CD14-positive monocyte (primary cell): ENCODE data around the gene TMEM239. TPM values are rescaled to one million over a fixed set of nuclear protein-coding genes. Genes with fewer than 3 reads are reported as not detected.

ENCODE experiments used
- DNase-seq, 3 donors: peaks; one replicate each; pipeline ENCODE4 v3.0.0-alpha.2; 2011 to 2022
- H2AFZ ChIP-seq: 2 replicates; pipeline ENCODE4 v1.6.0; 2012; ENCODE audit warnings: mild to moderate bottlenecking, low read depth, low read length, inconsistent platforms; ENCODE audit not compliant: insufficient read depth, poor library complexity, severe bottlenecking
- H3K27ac ChIP-seq, 2 donors: 1 replicate in 1 of 2; 2 replicates in 1 of 2; pipeline ENCODE4 v1.5.1; 2012 to 2013; ENCODE audit warnings: low read length in 2 of 2, control low read depth in 1 of 2, inconsistent platforms in 1 of 2, low read depth in 1 of 2, mild to moderate bottlenecking in 1 of 2
- H3K27me3 ChIP-seq, 2 donors: one replicate each; pipeline versions ENCODE4 v1.6.0 to v1.6.1; 2011 to 2013; ENCODE audit warnings: low read length in 2 of 2; ENCODE audit not compliant: control insufficient read depth in 2 of 2, insufficient read depth in 2 of 2
- H3K36me3 ChIP-seq, 2 donors: replicated peaks in 1 of 2; 1 replicate in 1 of 2; 2 replicates in 1 of 2; pipeline versions ENCODE4 v1.5.1 to v1.6.1; 2012 to 2013; ENCODE audit warnings: low read length in 2 of 2, control low read depth in 1 of 2, inconsistent platforms in 1 of 2, mild to moderate bottlenecking in 1 of 2; ENCODE audit not compliant: insufficient read depth in 2 of 2, control insufficient read depth in 1 of 2
- H3K4me1 ChIP-seq, 2 donors: 1 replicate in 1 of 2; 2 replicates in 1 of 2; pipeline versions ENCODE4 v1.5.1 to v1.6.1; 2012 to 2013; ENCODE audit warnings: low read length in 2 of 2, control low read depth in 1 of 2, inconsistent platforms in 1 of 2, mild to moderate bottlenecking in 1 of 2, moderate library complexity in 1 of 2; ENCODE audit not compliant: insufficient read depth in 2 of 2, control insufficient read depth in 1 of 2
- H3K4me2 ChIP-seq: replicated peaks from 2 replicates; pipeline ENCODE3; 2012; ENCODE audit warnings: low read length, moderate library complexity, mild to moderate bottlenecking; ENCODE audit not compliant: poor library complexity, severe bottlenecking; ENCODE audit errors: extremely low read depth
- H3K4me3 ChIP-seq, 3 experiments: fragments of 200-600 bp in 1 of 3; sonication (generic) in 1 of 3; replicated peaks in 1 of 3; 1 replicate in 2 of 3; 2 replicates in 1 of 3; pipeline ENCODE4 v1.5.1; 2011 to 2013; ENCODE audit warnings: low read length in 3 of 3, mild to moderate bottlenecking in 3 of 3, control low read depth in 2 of 3, low read depth in 2 of 3, inconsistent platforms in 1 of 3, moderate library complexity in 1 of 3
- H3K79me2 ChIP-seq: 2 replicates; pipeline ENCODE4 v1.6.0; 2012; ENCODE audit warnings: mild to moderate bottlenecking, control low read depth, inconsistent platforms, low read length, moderate library complexity; ENCODE audit not compliant: insufficient read depth
- H3K9ac ChIP-seq: 2 replicates; pipeline ENCODE4 v1.6.0; 2017; ENCODE audit warnings: low read length, mild to moderate bottlenecking; ENCODE audit not compliant: insufficient read depth, poor library complexity, severe bottlenecking
- H3K9me3 ChIP-seq, 2 donors: replicated peaks in 1 of 2; 1 replicate in 1 of 2; 2 replicates in 1 of 2; pipeline versions ENCODE4 v1.5.1 to v1.6.1; 2012 to 2013; ENCODE audit warnings: low read length in 2 of 2, control low read depth in 1 of 2; ENCODE audit not compliant: control insufficient read depth in 1 of 2, insufficient read depth in 1 of 2
- H4K20me1 ChIP-seq: 2 replicates; pipeline ENCODE4 v1.6.0; 2012; ENCODE audit warnings: mild to moderate bottlenecking, low read length, control low read depth, moderate library complexity; ENCODE audit not compliant: insufficient read depth
- H3K27ac Mint-ChIP-seq, 7 donors: one replicate each; pipeline ENCODE4 v1.8.0; 2020; ENCODE audit warnings: mild to moderate bottlenecking in 7 of 7, mixed read lengths in 7 of 7, moderate library complexity in 6 of 7, inconsistent platforms in 2 of 7
- H3K27me3 Mint-ChIP-seq, 3 donors: one replicate each; pipeline ENCODE4 v1.8.0; 2021 to 2022; ENCODE audit warnings: low read depth in 3 of 3, mild to moderate bottlenecking in 3 of 3, mixed read lengths in 3 of 3, moderate library complexity in 3 of 3, inconsistent platforms in 1 of 3
- H3K36me3 Mint-ChIP-seq, 2 donors: one replicate each; pipeline ENCODE4 v1.8.0; 2020; ENCODE audit warnings: mixed read lengths in 2 of 2, inconsistent platforms in 1 of 2, mild to moderate bottlenecking in 1 of 2
- H3K4me1 Mint-ChIP-seq: one replicate; pipeline ENCODE4 v1.8.0; 2020; ENCODE audit warnings: mild to moderate bottlenecking, mixed read lengths
- H3K4me3 Mint-ChIP-seq, 2 donors: one replicate each; pipeline ENCODE4 v1.8.0; 2020; ENCODE audit warnings: mild to moderate bottlenecking in 2 of 2, mixed read lengths in 2 of 2, moderate library complexity in 1 of 2
- H3K9me3 Mint-ChIP-seq, 7 donors: one replicate each; pipeline ENCODE4 v1.8.0; 2020 to 2022; ENCODE audit warnings: mixed read lengths in 7 of 7, mild to moderate bottlenecking in 6 of 7, moderate library complexity in 6 of 7, inconsistent platforms in 2 of 7
- CTCF ChIP-seq: fragments of 200-600 bp; IDR thresholded peaks from one replicate; pipeline ENCODE4 v1.8.0; 2022; ENCODE audit warnings: antibody characterized with exemption, mild to moderate bottlenecking
- WGBS: methylation state at CpG from one replicate; pipeline ENCODE4 v1.1.5; 2013; ENCODE audit warnings: missing lambda C conversion rate; ENCODE audit not compliant: insufficient coverage; 5-methylcytosine and 5-hydroxymethylcytosine counted together
- intact Hi-C, 2 donors: fragments of 100-400 bp; cut with micrococcal nuclease; formaldehyde crosslinking; loops; one replicate each; pipeline versions ENCODE4 v1.15.0 to v1.15.1; 2023
- polyA plus RNA-seq, 3 donors: library from polyadenylated mRNA; depleted of rRNA in 1 of 3; unstranded in 2 of 3; stranded (reverse) in 1 of 3; fragments of 300-500 nt in 2 of 3; fragments of >200 nt in 1 of 3; fragmentation: Illumina TruSeq in 2 of 3; gene quantifications; 1 replicate in 2 of 3; 2 replicates in 1 of 3; pipeline ENCODE4 v1.2.3, GENCODE V29; 2012 to 2021

Gene TMEM239
- polyA plus RNA-seq, 3 donors = not detected

- peaks cover 0 to 6% (median 2%) of the 10 kb centered on the region in 7 donors for H3K9me3 Mint-ChIP-seq
- peaks cover 6 to 24% (median 15%) of the 10 kb centered on the region in 3 donors for H3K27me3 Mint-ChIP-seq
- no peak for TF ChIP-seq CTCF
- Histone ChIP-seq H3K36me3 (no peaks in the 10 kb centered on the region), H3K79me2 (no peaks in the 10 kb centered on the region), H4K20me1 (no peaks in the 10 kb centered on the region), H3K9ac (no peak overlapping the region), H3K9me3 (no peaks in the 10 kb centered on the region), H3K4me1 (no peaks in the 10 kb centered on the region), H3K4me3 (no peak overlapping the region), H3K27me3 (peaks cover 0 to 4% of the 10 kb centered on the region in 2 donors), H3K4me2 (no peak overlapping the region), H3K27ac (no peak overlapping the region), H2AFZ (no peak overlapping the region)
- H3K4me1 Mint-ChIP-seq = peaks cover 8% of the 10 kb centered on the region
- intact Hi-C loops = no loop called here
- WGBS = no CpG with 5 or more reads among the region's 3 CpGs
- DNase-seq = no peak
- H3K27ac Mint-ChIP-seq = no peak overlapping the region
- no peak overlapping the region for H3K4me3 Mint-ChIP-seq
- H3K36me3 Mint-ChIP-seq = no peaks in the 10 kb centered on the region
These were observed 35.2 kb upstream of the TMEM239 start for GRCh38 chr20:2780948-2781347.

DNA sequence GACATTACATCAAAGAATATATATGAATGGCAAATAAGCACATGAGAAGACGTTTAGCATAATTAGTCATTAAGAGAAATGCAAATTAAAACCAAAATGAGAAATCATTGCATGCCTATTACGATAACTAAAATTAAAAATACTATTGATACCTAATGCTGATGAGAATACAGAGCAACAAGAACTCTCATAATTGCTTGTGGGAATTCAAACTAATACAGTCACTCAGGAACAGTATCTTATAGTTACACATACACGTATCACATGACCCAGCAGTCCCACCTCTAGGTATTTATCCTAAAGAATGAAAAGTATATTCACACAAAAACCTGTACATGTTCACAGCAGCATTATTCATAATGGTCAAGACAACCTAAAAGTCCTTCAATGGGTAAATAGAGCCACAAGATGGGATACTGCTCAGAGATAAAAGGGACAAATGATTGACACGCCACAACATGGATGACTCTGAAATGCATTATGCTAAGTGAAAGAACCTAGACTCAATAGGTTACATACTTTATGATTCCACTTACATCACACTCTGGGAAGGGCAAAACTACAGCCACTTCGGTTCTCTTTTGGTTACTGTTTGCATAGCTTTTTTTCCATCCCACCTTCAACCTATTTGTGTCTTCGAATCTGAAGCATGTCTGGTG, 32.1 kb upstream of the TMEM239 start:
- peaks cover 0 to 4% of the 10 kb centered on the region in 2 donors for H3K27me3 ChIP-seq
- no peak overlapping the region for H2AFZ ChIP-seq
- intact Hi-C loops = no loop called here
- H3K27me3 Mint-ChIP-seq = peaks cover 9 to 25% (median 16%) of the 10 kb centered on the region in 3 donors
- no CpG with 5 or more reads among the region's 6 CpGs for WGBS
- H3K4me1 ChIP-seq = no peaks in the 10 kb centered on the region
- H3K36me3 Mint-ChIP-seq = no peaks in the 10 kb centered on the region
- peaks cover 2% of the 10 kb centered on the region for H3K4me1 Mint-ChIP-seq
- H3K9ac ChIP-seq = no peak overlapping the region
- H3K9me3 Mint-ChIP-seq = peaks cover 0 to 7% (median 3%) of the 10 kb centered on the region in 7 donors
- H4K20me1 ChIP-seq = no peaks in the 10 kb centered on the region
- H3K9me3 ChIP-seq = no peaks in the 10 kb centered on the region
- no peak for DNase-seq
- TF ChIP-seq CTCF = no peak
- H3K27ac Mint-ChIP-seq = no peak overlapping the region
- no peak overlapping the region for H3K4me3 Mint-ChIP-seq
- no peak overlapping the region for H3K4me2 ChIP-seq
- no peaks in the 10 kb centered on the region for H3K79me2 ChIP-seq
- no peak overlapping the region for H3K27ac ChIP-seq
- H3K36me3 ChIP-seq = no peaks in the 10 kb centered on the region
- no peak overlapping the region for H3K4me3 ChIP-seq
